Stimulated activated CD4-positive, alpha-beta T cell treated with anti-CD3 and anti-CD28 coated beads, Interleukin-2, amount 100 ng/mL, for 48 hours (primary cell): ENCODE results near the gene INSIG1.
A peak's percentile ranks its signal among the peaks of the same experiment; 100 is the strongest.

Source experiments
- DNase-seq, 2 donors: peaks; one replicate each; pipeline ENCODE4 v3.0.0-alpha.2; 2020

The INSIG1 gene

GRCh38 chr7:155286686-155287085 lies 11.0 kb upstream of the INSIG1 start:
- DNase-seq: no peak

GRCh38 chr7:155287284-155287935 lies 10.3 kb upstream of the INSIG1 start:
- no peak for DNase-seq

DNA sequence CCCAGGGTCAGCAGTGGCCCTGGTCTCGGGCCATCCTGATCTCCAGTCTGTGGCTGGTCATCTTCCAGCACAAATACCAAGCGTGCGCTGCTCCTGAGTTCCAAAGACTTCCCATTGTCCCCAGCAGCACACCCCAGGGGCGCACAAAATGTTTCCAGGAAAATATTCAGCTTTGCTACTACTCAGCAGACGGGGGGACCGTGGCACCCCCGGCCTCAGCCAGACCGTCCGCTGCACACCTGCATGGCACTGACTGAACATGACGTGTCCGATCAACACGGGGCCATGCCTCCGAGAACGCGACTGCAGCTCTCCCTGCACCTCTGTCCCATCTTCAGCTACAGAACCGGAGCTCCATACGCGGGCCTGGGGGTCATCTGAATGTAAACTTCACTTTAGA lies 9.6 kb upstream of the INSIG1 start:
- DNase-seq: no peak

DNA sequence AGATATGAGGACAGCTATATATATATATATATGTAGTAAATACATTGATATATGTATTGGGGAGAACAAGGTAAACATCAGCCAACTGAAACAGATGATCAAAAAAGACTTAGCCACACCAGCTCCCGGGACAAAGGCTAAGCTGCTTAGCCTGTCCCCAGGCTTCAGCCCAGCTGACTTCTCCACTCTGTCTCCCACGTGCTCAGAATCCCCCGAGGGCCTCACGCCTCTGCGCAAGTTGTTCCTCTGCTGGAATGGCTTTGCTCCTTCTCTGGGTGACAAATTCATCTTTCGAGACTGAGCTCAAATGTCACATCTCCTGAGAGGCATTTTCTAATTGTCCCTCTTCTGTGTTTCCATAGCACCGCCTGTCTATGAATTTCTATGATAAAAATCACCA lies 8.6 kb upstream of the INSIG1 start:
- DNase-seq: no peak

- DNase-seq: no peak
These were observed 7.7 kb upstream of the INSIG1 start for GRCh38 chr7:155289949-155290501.

- no peak for DNase-seq
These were observed 6.6 kb upstream of the INSIG1 start for GRCh38 chr7:155291045-155291530.

GRCh38 chr7:155291729-155292128 lies 5.9 kb upstream of the INSIG1 start:
- DNase-seq: no peak

DNA sequence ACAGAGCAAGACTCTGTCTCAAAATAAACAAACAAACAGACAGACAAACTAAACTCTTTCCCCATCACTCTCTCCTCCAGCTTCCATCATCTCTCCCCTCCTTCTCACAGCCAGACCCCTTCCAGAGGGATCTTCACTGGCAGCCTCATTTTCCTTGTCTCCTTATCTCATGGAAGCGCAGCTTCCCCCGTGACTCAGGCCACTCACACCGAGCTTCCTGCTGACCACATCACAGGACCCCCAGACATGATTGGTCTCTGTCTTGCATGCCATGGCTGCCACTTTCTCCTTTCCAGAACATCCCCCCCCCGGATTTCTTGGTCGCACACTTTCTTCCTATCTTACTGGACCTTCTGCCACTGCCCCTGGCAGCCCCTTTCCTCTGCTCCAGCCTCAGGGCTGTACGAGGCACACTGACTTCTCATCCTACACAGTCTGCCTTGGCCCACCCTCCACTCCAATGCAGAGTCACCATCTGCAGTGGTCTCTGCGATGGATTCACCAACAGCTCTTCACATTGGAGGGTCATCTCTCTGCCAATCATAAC lies 4.9 kb upstream of the INSIG1 start:
- DNase-seq: no peak

GRCh38 chr7:155293721-155294510 lies 3.8 kb upstream of the INSIG1 start:
- no peak for DNase-seq

- DNase-seq: no peak
These were observed 3.2 kb upstream of the INSIG1 start for GRCh38 chr7:155294511-155294778.

DNA sequence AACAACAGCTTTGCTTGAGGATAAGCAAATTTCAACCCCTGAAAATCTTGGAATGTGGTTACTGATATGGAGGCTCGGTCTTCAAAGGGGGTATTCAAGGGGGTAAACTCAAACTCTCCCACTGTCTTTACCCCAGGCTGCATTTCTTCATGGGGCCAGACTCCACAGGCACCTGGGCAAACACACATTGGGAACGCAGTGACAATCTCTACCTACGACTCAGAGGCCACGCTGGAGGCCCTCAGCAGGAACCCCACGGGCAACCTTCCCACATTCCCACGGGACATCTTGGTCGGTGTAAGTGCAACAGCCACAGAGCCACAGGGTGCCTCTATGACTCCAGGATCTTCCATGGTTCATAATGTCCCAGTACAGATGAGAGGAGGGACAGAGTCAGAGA lies 2.2 kb upstream of the INSIG1 start:
- DNase-seq: no peak

DNA sequence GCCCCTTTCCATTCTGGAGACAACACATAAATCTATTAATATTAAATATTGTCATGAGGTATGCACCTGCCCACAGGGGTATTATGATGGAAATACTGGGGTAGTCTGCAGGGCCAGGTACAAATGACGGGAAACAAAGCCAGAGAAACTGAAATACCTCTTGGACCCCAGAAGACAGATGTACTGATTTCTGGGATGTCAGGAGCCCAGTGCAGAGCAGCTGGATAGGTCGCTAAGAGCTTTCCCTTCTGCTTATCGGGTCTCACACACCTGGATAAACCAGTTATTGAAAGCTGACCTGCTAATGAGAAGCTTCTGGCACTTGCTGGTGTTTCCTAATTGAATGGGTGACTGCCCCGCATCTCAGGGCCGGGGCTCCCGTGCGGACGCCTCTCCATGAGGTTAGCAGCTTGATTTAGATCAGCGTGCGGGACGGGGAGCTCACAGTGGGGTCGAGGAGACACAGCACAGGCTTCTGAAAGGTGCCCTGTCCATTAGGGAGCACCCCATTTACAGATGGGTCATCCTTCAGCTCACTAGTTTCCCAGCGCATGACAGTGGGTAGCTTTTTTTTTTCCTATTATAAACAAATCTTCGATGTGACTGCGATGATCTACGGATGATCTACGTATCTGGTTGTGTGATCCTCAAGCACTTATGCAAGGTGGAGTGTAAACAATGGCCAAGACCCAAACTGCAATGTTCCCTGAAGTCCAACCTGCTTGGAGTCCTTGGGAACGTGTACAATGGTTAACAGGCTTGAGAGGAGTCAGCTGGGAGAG lies 1.5 kb upstream of the INSIG1 start:
- DNase-seq: no peak

GRCh38 chr7:155296788-155297516 lies 726 bp upstream of the INSIG1 start:
- DNase-seq: peak; percentile 71 to 73

GRCh38 chr7:155298288-155298833 lies 683 bp downstream of the INSIG1 start:
- no peak for DNase-seq

DNA sequence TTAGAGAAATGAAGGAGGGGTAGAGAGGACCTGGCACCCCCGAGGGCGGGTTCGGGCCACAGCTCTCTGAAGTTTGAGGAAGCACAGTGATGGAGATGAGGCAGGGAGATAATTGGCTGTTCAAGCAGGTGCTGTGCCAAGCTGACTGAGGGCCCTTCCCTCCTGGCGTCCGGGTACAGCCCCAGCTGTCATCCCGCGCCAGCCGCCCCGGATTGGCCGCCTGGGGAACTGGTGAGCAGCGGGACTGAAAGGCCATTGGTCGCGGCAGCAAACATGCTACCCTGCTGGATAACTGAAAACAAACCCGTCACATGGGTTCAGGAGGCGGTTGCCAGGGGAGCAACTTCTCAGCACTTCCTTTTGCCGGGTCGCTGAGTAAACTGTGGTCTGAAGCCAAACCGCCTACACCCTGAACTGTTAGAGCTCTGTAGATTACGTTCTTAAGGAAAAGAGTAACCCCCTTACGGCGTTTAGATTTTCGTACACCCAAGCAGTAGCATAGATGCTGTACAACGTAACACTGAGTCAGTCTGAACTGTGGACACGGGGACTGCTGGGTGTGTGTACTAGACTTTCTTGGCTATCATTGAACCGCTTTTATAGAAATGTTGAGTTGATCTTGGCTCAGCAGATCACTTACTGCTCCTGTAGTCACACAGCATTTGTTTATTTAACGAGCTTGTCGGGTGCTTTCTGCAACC lies 1.3 kb downstream of the INSIG1 start:
- DNase-seq: peak; percentile 86 to 91

- DNase-seq: no peak
These were observed 2.0 kb downstream of the INSIG1 start for GRCh38 chr7:155299535-155300202.

DNA sequence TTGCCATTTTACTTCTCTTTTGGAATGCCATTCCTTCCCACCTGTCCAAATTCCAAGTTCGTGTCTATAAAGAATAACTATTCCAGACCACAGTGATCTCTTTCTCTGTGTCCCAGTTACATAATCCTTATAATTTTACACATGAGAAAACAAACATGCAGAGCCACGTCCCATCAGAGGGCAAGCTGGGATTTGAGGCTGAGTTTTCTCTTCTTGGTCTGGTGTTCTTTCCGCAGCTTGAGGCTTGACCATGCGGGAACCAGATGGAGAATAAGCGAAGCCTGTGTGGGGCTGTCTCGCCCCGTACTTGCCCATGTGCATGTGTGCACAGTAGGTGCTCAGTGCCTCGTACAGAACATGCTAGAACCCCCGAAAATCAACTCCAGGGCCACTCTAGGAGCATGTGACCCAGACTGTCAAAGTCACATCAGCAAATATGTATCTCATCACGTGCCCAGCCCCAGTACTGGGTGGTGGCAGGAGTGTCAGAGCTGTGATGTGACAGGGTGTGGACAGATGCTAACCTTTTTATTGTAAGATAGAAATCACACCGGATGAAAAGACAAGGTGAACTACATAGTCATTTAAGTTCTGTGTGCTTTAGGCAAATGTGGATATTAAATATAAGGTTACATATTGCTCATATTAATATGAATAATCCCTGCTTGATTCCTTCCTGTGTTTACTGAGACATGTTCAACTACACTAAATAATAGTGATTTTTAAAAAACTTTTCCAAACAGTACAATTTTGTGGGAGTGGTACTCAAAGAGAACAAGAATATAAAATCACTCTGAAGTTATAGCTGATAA lies 3.2 kb downstream of the INSIG1 start:
- no peak for DNase-seq

- DNase-seq: no peak
These were observed 5.4 kb downstream of the INSIG1 start for GRCh38 chr7:155303039-155303593.

DNA sequence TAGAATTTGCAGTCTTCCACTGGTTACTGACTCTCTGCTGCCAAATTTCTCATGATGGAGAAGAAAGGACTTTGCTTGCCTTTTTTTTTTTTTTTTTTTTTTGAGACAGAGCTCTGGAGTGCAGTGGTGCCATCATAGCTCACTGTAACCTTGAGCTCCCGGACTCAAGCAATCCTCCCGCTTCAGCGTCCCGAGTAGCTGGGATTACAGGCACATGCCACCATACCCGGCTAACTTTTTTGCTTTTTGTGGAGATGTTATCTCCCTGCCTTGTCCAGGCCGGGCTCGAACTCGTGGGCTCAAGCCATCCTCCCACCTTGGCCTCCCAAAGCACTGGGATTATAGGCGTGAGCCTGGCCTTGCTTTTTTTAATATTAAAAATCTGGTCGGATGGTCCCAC lies 6.2 kb downstream of the INSIG1 start:
- no peak for DNase-seq
